Measurements from ENCODE around the gene CASS4.
A peak's percentile ranks its signal among the peaks of the same experiment; 100 is the strongest.
"Not testable (repeated sequence)": the region's sequence is repeated elsewhere in the genome, so short reads cannot be mapped to it uniquely, and the experiment has no call there.

The CASS4 gene
- total RNA-seq = 1.7 to 38.5 (median 17.0) reads per million in 17 experiments

GRCh38 chr20:56411759-56412472 lies at the start of gene CASS4:
CASS4 (plus strand) TSS chr20:56412260; CDS start chr20:56412459, 199 bp downstream.
- DNase-seq = peak; percentile 78 to 94 (median 86)

DNA sequence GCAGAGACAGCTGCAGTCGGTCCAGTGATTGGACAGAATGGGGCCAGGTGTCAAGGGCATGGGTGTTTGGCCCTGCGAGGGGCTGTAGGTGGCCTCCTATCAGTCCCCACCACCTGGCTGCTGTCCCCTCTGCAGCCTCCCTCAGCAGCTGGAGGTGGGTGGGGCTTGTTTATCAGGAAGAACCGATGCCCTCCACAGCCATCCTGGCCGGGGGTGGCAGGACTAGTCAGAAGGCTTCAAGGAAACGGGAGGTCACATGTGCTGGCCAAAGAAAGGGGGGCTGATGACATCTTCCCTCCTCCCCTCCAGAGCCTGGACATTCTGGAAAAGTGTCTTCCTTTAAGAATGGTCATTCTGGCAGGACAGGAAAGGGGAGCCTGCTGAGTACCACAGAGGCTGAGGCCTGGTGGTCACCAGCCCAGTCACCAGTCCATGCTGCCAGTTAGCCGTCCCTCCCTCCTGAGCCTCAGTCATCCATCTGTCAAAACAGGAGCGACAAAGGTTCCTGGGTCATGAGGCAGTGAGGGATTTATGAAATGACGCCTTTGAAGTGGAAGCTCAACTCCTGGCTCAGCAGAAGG lies 49.1 kb upstream of the CASS4 start:
- peak; percentile 40 to 77 (median 54) for DNase-seq

GRCh38 chr20:56363491-56363890 lies 48.6 kb upstream of the CASS4 start:
- no peak for DNase-seq

DNA sequence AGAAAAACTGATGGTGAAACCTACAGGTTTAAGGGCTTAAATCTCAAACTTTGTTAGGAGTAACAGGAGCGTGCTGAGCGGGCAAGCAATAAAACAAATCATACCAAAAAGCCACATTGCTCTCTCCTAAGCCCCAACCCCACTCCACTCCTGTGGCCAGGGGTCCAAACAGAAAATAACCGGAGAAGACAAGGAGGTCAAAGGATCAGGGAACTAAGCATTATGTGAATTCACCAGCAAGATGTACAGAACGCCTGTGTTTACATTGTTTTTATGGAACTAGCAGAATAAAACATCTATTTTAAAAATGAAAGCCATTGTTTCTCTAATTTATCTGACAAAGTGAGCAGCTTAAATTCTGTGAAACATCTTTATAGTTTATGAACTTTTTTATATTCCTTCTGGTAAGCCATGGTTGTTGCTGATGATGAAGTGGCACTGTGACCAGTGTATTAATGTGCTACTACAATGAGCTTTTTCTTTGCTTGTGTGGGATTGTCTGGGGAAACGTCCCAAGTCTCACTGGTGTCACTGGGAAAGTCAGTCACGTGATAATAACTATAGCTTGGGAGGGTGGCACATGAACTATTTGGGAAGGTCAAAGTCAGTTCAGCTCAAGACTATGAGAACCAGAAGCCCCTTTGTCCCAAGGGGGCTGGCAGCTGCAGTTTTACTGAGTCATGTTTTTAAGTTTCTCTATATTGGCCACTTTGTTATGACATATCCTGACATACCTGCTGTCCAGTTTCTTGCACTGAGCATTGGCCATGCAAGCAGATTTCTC lies 43.5 kb upstream of the CASS4 start:
- no peak for DNase-seq

- no peak for DNase-seq
Observed at GRCh38 chr20:56369179-56369578, 42.9 kb upstream of the CASS4 start.

- DNase-seq = no peak
Observed at GRCh38 chr20:56371977-56372376, 40.1 kb upstream of the CASS4 start.

DNA sequence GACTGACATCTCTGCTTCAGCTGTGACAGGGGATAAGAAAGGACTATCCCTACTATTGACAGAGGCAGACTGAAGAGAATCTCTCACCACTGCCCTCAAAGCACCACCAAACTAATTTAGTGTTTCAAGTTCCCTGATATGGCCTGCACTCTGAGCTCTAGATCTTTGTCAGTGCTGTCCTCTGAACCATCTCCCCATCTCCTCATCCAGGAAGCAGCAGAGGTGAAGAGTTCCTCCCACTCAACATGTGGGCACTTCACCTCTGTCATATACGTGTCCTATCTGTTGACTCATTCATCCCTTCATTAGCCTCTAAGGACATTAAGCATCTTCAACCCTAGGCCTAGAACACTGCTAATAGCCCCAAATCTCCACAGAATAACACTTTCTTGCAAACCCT lies 39.2 kb upstream of the CASS4 start:
- no peak for DNase-seq

DNA sequence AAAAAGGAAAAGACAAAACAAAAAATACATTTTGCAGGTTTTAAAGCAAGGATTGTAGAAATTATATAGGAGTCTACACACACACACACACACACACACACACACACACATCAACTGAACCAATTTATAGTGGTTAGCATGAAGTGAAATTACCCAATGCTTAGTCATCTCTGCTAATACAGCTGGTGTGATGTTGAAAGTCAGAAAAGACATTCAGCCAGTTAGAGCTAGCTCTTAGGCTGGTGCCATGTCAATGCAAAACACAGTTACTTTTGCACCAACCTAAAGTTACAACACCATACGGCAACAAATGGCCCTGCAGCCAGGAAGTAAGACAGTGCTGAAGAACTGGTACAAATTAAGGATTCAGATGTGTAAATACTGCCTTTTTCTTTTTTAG lies 38.1 kb upstream of the CASS4 start:
- DNase-seq = peak; percentile 77 to 95 (median 87)

DNA sequence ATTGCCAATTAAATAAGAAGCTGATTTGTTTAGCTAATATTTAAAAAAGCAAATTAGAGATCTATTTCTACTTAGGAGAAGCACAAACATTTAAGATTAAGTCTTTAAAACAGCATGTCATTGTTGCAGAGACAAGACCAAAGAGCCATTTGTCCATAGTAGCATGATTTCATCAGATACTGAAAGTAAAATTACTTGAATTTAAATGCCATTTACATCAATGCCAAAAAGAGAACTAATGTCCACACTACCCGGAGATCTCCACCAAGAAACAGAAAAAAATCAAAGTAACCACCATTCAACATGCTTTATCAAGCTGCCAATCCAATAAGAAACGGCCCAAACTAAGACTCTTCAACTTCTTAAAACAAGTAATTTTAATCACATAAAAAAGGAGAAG lies 35.7 kb upstream of the CASS4 start:
- peak in 2 of 4 experiments; percentile 52 to 55 for DNase-seq

- DNase-seq = no peak
Observed at GRCh38 chr20:56378386-56378785, 33.7 kb upstream of the CASS4 start.

- DNase-seq = peak in 2 of 4 experiments; percentile 35 to 42
Observed at GRCh38 chr20:56380375-56380774, 31.7 kb upstream of the CASS4 start.

DNA sequence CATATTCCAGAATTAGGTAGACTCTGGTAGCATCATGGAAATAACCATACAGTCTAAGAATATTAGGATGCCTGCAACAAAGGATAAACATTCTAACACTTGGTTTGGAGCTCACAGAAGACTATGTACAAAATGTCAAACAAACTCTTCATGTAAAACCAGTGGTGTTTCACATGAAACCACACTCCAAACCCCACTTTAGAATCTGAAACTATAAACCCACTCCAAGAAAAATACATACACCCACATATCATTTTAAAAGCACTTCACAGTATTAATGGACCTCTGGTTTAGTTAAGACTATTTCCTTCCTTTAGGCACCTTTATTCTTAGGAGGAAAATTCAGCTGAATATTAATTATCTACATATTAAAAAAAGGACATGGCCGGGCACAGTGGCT lies 30.6 kb upstream of the CASS4 start:
- no peak for DNase-seq

GRCh38 chr20:56382696-56383095 lies 29.4 kb upstream of the CASS4 start:
- no peak for DNase-seq

DNA sequence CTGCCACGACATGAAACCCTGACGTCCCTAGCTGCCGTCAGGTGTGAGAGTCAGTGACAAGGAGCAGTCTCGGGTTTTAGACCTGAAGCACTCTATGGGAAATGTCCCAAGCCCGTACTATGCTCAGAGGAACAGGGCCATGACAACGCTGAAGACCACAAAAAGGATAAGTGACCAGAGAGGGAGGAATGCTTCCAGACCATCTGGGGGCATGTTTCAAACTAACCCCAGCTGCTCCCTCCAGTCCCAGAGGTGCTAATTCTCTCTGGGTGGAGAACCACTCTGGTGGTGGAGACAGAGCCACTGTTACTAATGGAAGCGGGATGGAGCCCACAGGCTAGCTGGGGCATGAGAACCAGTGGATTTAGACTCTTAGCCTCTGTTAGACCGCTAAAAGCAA lies 28.7 kb upstream of the CASS4 start:
- DNase-seq = no peak

DNA sequence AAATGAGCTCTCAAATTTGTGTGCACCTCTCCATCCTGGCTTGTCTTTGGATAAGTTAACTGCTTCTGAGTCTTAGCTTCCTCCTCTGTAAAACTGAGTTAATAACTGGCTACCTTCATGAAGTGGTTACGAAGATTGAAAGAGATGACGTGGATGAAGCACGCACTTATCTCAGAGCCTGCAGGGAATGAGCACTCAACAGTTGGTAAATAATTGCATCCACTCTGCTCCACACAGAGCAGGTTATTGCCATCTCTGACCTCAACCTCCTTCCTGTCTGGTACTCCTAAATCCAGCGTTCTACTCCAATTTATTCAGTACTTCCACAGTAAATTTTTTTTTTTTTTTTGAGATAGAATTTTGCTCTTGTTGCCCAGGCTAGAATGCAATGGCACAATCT lies 26.9 kb upstream of the CASS4 start:
- DNase-seq = no peak

GRCh38 chr20:56386219-56386618 lies 25.8 kb upstream of the CASS4 start:
- no peak for DNase-seq

DNA sequence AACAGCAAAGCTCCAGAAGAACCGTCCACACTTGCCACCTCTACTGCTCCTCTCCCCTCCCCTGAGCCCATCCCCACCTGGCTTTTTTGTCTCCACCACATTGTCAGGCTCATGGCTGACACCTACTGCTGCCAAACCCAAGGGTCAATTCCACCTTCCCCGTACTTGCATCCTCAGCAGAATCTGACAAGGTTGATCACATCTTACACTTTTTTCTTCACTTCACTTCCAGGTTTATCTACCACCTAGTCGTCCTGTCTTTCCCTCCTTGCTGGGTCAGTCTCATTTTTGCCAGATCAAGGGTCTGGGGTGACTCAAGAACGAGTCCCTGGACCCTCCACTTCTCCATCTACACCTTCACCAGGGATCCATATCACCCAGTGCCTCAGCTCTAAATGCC lies 23.2 kb upstream of the CASS4 start:
- no peak for DNase-seq

- DNase-seq = no peak
Observed at GRCh38 chr20:56389807-56390206, 22.3 kb upstream of the CASS4 start.

DNA sequence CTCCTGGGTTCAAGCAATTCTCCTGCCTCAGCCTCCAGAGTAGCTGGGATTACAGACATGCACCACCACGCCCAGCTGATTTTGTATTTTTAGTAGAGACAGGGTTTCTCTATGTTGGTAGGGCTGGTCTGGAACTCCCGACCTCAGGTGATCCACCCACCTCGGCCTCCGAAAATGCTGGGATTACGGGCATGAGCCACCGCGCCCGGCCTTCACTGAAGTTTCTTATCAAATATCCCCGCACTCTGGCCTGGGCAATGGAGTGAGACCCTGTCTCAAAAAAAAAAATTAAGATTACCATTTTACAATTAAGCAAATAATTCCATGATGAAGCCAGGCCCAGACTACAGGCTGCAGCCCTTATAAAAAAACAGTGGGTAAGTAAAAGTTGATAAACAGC lies 21.7 kb upstream of the CASS4 start:
- DNase-seq = not testable (repeated sequence)

DNA sequence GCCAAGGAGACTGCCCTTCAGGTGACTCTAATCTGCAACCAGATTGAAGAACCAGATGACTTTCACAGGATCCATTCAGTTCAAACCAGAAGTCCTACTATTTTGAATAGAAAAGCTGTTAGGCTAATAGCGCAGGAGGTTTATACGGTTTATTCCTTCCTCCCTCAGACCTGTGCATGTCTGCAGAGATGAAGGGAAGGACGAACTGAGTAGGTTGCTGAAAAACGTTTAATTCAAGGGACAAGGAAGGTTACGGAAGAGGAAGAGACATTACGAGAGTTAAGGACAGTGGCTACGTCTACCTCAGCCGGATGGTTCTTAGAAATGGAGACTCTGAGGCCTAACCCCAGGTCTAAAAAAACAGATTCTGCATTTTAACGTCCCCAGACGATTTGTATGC lies 21.0 kb upstream of the CASS4 start:
- peak in 2 of 4 experiments; percentile 8 to 36 for DNase-seq

GRCh38 chr20:56391596-56392131 lies 20.4 kb upstream of the CASS4 start:
- DNase-seq = peak in 1 of 4 experiments; percentile 10

- peak; percentile 100 for DNase-seq
Observed at GRCh38 chr20:56392132-56392880, 19.8 kb upstream of the CASS4 start, which contains the start of the genes AURKA and CSTF1. AURKA (minus strand) TSS chr20:56392215; CDS start chr20:56388197, 4,018 bp downstream. CSTF1 (plus strand) TSS chr20:56392645; CDS start chr20:56395553, 2,908 bp downstream.

Data from suppressor macrophage (primary cell).